Activated CD4-positive, alpha-beta T cell treated with anti-CD3 and anti-CD28 coated beads, Interleukin-2, Interleukin-6, amounts not matched to agents 100 ng/mL and 50 ng/mL, durations not matched to agents 16 hours and 8 hours (primary cell): Measurements from ENCODE around the gene KLRF1.
"Not testable (repeated sequence)": the region's sequence is repeated elsewhere in the genome, so short reads cannot be mapped to it uniquely, and the experiment has no call there.

ENCODE experiments used
- DNase-seq: peaks from one replicate; pipeline ENCODE4 v3.0.0-alpha.2; 2020

Gene KLRF1

DNA sequence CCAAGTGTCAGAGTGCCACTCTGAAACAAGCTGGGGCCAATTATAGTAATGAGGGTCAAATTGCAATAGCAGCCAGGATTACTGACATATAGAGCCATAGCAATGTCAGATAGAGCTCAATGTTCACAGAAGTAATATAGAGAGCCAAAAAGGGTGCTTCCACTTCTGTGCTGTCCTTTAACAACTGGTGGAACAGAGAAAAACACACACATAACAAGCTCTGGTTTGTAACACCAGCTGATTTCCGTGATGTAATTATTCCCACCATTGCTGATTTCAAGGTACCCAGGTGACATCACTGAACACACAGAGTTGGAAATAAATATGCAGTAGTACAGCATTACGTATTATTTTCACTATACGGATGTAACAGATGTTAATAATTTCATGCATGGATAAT is 44.9 kb downstream of the KLRF1 start:
- no peak for DNase-seq

DNA sequence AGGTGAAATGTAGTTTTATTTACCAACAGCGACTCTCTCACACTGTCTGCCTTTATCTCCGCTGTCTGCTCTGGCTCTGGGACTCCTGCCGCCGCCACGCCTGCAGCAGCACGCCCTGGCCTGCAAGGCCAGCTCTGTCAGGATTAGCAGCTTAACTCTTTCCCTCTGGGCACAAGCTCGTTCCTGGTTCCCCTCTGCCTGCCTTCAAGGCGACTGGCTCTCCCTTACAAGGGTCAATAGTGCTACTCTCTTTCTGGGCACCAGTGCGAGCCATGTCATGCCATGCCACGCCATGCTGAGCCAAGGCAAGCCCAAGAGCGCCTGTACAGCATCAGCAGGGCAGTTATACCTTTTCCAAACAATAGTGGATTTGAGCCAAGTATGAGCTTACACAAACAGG is 45.5 kb downstream of the KLRF1 start:
- no peak for DNase-seq

DNA sequence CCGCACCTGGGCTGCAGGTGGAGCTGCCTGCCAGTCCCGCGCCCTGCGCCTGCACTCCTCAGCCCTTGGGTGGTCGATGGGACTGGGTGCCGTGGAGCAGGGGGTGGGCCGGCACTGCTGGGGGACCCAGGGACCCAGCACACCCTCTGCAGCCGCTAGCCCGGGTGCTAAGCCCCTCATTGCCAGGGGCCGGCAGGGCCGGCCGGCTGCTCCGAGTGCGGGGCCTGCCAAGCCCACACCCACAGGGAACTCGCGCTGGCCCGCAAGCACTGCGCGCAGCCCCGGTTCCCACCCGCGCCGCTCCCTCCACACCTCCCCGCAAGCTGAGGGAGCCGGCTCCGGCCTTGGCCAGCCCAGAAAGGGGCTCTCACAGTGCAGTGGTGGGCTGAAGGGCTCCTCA is 48.8 kb downstream of the KLRF1 start:
- not testable (repeated sequence) for DNase-seq

DNA sequence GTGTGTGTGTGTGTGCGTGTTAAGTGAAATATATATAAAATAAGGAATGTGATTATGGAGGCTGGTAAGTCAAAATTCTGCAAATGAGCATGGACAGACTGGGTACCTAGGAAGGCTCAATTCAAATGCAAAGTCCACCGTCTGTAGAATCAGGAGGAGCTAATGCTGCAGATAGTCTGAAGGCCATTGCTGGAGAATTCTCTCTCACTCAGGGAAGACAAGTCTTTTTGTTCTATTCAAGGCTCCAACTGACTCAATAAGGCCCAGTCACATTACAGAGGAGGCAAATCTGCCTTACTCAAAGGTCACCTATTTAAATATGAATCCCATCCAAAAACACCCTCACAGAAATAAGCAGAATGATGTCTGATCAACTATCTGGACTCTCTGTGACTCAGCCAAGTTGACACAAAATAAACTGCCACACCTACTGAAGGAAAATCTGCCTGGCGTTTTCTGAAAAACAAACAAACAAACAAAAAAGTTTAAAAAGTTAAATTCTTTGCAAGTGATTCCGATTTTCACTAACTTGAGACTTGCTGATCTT is 53.3 kb downstream of the KLRF1 start:
- no peak for DNase-seq

DNA sequence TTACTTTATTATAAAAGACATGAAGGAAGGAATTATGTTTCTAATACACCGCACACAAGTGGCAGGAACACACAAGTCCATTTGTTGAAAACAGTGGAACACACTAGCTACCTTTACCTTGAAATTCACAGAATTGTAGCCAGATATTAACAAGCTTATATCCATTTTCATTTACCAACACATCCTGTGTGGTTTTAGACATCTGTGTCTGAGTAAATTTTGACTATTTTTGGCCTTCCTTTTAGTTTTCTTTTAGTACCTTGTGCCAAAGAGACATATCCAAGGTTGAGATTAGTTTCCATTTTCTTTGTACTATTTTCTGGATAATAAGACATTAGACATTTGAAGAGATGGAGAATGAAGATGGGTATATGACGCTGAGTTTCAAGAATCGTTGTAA is 54.0 kb downstream of the KLRF1 start, which contains the start of gene KLRF2:
TSS of gene KLRF2 (plus strand) at position 244 of the 400 bp plus-strand sequence. CDS start at position 351, 107 bp downstream.
- no peak for DNase-seq

DNA sequence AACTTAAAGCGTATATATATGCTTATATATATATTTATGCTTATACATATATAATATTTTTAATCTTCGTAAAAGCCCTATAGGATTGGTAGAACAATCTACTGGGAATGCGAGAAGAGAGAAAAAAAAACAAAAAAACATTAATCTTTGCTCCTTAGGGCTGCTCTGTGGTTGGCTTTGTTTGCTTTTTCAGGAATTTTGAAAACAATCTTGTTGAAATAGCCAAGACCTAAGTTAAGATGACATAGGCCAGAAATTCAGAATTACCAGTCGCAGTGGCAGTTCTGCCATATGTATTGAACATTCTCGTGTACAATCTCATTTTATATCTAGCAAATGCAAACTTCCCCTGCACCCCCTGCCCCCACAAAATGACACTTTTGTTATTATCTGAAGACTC is 54.7 kb downstream of the KLRF1 start:
- DNase-seq = no peak

DNA sequence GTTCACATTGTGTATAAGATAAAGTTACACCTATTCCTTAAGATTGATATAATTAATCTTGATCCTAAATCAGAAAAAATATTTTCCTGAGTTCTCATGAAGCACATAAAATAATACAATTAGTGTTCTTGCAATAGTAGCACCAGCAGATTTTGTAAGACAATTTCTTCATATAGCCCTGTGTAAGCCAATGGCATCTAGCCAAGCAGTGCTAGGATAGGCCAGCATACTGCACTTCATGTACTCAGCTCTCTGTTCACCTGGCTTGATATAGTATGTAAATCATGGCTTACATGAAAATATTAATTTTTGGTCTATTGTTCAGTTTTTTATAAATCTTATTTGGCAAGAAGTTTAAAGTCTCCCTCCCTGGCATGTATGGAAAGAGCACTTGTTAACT is 55.9 kb downstream of the KLRF1 start:
- no peak for DNase-seq

DNA sequence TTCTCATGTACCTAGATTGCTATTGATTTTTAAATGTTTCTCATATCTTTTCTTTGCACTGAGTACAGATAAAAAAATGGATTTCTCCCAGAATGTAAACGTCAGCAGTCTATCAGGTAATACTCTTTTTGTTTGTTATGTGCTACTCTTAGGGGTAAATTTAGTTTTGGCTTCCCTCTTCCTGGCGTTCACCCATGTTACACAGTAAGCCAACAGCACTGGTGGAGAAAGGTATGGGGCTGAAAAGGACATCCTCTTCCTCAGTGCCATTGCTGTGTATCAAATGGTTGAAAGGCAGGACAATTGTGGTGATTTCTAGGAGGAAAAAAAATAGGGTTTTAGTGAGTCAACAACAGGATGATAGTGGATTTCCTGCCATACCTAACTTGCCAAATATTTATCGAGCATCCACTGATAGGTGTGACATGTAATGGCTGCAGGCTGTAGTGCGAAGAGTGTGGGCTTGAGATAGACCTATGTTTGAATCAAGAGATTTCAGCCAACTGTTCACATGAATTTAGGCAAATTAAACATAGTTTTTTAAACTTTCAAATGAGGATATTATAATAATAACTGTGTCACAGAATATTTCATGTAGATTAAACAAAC is 61.5 kb downstream of the KLRF1 start:
- no peak for DNase-seq
